GM10266 (cell line): ENCODE data around the gene GINS1.

Experiments used
- DNase-seq: peaks from one replicate; pipeline ENCODE4 v3.0.0; 2012; ENCODE audit errors: extremely low spot score
- CTCF ChIP-seq: IDR thresholded peaks from 2 replicates; pipeline ENCODE4 v1.5.1; 2012; ENCODE audit warnings: mild to moderate bottlenecking, low read depth; ENCODE audit not compliant: control insufficient read depth, insufficient read depth; ENCODE audit errors: missing control alignments

Gene GINS1

DNA sequence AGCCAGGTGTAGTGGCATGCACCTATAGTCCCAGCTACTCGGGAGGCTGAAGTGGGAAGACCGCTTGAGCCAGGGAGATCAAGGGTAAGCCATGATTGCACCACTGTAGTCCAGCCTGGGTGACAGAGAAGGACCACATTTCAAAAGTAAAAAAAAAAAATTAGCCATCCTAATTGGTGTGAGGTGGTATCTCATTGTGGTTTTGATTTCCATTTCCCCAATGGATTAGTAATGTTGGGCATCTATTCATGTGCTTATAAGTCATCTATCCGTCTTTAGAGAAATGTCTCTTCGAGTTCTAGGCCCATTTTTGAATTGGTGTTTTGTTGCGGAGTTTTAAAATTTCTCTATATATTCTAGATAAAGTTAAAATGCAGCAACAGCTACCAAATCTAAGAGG, 38.5 kb upstream of the GINS1 start:
- TF ChIP-seq CTCF, result no peak
- DNase-seq, result no peak

DNA sequence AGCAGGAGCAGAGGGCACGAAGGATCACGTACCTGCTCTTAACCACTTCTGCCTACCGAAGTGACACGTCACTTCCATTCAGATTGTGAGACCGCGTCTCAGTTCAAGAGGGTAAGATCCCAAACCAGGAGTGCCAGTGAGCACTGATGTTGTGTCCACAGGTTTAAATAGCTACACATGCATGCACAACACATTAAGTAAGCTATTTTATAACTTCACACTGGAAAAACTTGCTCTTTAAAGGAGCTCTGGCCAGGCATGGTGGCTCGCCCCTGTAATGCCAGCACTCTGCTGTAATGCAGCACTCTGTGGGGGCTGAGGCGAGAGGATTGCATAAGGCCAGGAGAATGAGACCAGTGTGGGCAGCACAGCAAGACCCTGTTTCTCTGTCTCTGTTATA, 37.9 kb upstream of the GINS1 start:
- TF ChIP-seq CTCF, result no peak
- no peak for DNase-seq

- DNase-seq, result no peak
- no peak for TF ChIP-seq CTCF
Observed at GRCh38 chr20:25369971-25370370, 37.5 kb upstream of the GINS1 start.

- no peak for TF ChIP-seq CTCF
- no peak for DNase-seq
Observed at GRCh38 chr20:25372584-25373336, 34.7 kb upstream of the GINS1 start.

- no peak for DNase-seq
- no peak for TF ChIP-seq CTCF
Observed at GRCh38 chr20:25374842-25375241, 32.6 kb upstream of the GINS1 start.

- no peak for DNase-seq
- TF ChIP-seq CTCF, result no peak
Observed at GRCh38 chr20:25376236-25376635, 31.2 kb upstream of the GINS1 start.

- no peak for DNase-seq
- no peak for TF ChIP-seq CTCF
Observed at GRCh38 chr20:25376886-25377285, 30.6 kb upstream of the GINS1 start.
